ENCODE results near the gene NUDT7.

DNA sequence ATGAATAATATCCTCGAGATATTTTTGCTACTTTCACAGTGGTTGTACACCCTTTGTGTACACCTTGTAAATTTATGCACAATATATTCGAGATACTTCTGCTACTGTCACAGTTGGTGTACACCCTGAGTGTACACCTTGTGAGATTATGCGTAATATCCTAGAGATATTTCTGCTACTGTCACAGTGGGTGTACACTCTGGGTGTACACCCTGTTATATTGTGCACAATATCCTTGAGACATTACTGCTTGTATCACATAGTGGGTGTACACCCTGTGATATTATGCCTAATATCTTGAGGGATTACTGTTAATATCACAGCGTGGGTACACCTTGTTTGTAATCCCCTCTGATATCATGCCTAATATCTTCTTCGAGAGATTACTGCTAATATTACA is 7.2 kb upstream of the NUDT7 start:
- TF ChIP-seq, protein P1, sequence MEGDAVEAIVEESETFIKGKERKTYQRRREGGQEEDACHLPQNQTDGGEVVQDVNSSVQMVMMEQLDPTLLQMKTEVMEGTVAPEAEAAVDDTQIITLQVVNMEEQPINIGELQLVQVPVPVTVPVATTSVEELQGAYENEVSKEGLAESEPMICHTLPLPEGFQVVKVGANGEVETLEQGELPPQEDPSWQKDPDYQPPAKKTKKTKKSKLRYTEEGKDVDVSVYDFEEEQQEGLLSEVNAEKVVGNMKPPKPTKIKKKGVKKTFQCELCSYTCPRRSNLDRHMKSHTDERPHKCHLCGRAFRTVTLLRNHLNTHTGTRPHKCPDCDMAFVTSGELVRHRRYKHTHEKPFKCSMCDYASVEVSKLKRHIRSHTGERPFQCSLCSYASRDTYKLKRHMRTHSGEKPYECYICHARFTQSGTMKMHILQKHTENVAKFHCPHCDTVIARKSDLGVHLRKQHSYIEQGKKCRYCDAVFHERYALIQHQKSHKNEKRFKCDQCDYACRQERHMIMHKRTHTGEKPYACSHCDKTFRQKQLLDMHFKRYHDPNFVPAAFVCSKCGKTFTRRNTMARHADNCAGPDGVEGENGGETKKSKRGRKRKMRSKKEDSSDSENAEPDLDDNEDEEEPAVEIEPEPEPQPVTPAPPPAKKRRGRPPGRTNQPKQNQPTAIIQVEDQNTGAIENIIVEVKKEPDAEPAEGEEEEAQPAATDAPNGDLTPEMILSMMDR (IDR thresholded peaks at IDR 0.05; ENCODE audit: low read length): no peak
- TF ChIP-seq EZH2 (IDR thresholded peaks at IDR 0.05; ENCODE audit: borderline replicate concordance, low read length): no peak

All from OCI-LY1 (cell line).